Fibroblast of lung (primary cell): ENCODE measurements around the gene CDH1. TPM values are rescaled to one million over a fixed set of nuclear protein-coding genes. Genes with fewer than 3 reads are reported as not detected.

Experiments used
- DNase-seq, 2 donors: peaks; one replicate each; pipeline versions ENCODE4 v3.0.0 to v3.0.0-alpha.2; 2010; ENCODE audit warnings: low read depth in 2 of 2
- H2AFZ ChIP-seq: 2 replicates; pipeline ENCODE4 v1.5.1; 2012; ENCODE audit warnings: low read length, control low read depth, inconsistent platforms
- H3K27ac ChIP-seq: 2 replicates; pipeline ENCODE4 v1.5.1; 2011; ENCODE audit warnings: low read length, control low read depth; ENCODE audit not compliant: insufficient read depth
- H3K27me3 ChIP-seq: 2 replicates; pipeline ENCODE4 v1.5.1; 2011; ENCODE audit warnings: mild to moderate bottlenecking, low read length; ENCODE audit not compliant: control insufficient read depth, insufficient read depth
- H3K36me3 ChIP-seq: 2 replicates; pipeline ENCODE4 v1.5.1; 2011; ENCODE audit warnings: low read length; ENCODE audit not compliant: control insufficient read depth, insufficient read depth
- H3K4me1 ChIP-seq: 2 replicates; pipeline ENCODE4 v1.5.1; 2011; ENCODE audit warnings: low read length; ENCODE audit not compliant: control insufficient read depth, insufficient read depth; ENCODE audit errors: extremely low read depth
- H3K4me2 ChIP-seq: 2 replicates; pipeline ENCODE4 v1.5.1; 2011; ENCODE audit warnings: low read length, control low read depth; ENCODE audit not compliant: insufficient read depth; ENCODE audit errors: extremely low read depth
- H3K4me3 ChIP-seq, 4 experiments: fragments of 200-600 bp in 1 of 4; sonication (generic) in 1 of 4; replicated peaks in 1 of 4; 2 replicates each; pipeline ENCODE4 v1.5.1; 2011 to 2016; ENCODE audit warnings: low read length in 4 of 4, low read depth in 3 of 4, mild to moderate bottlenecking in 3 of 4, control low read depth in 2 of 4, inconsistent platforms in 1 of 4, mixed read lengths in 1 of 4; ENCODE audit not compliant: insufficient read depth in 1 of 4; ENCODE audit errors: control extremely low read depth in 1 of 4
- H3K79me2 ChIP-seq: 2 replicates; pipeline ENCODE4 v1.5.1; 2012; ENCODE audit warnings: mild to moderate bottlenecking, low read length, inconsistent platforms; ENCODE audit not compliant: control insufficient read depth, insufficient read depth
- H3K9ac ChIP-seq: 2 replicates; pipeline ENCODE4 v1.5.1; 2011; ENCODE audit warnings: mild to moderate bottlenecking, low read length, control low read depth; ENCODE audit not compliant: insufficient read depth
- H3K9me3 ChIP-seq: 2 replicates; pipeline ENCODE4 v1.5.1; 2012; ENCODE audit warnings: low read depth, low read length; ENCODE audit not compliant: control insufficient read depth, insufficient read depth
- H4K20me1 ChIP-seq: 2 replicates; pipeline ENCODE4 v1.5.1; 2011; ENCODE audit warnings: low read length; ENCODE audit not compliant: control insufficient read depth, insufficient read depth; ENCODE audit errors: extremely low read depth
- EZH2 ChIP-seq: IDR thresholded peaks from 2 replicates; pipeline ENCODE4 v1.5.1; 2012; ENCODE audit warnings: low read length, control low read depth, mild to moderate bottlenecking; ENCODE audit errors: missing control alignments
- polyA plus RNA-seq, 2 donors: library from polyadenylated mRNA; depleted of rRNA in 1 of 2; stranded (reverse) in 1 of 2; unstranded in 1 of 2; fragments of >200 nt; gene quantifications; 2 replicates each; pipeline ENCODE4 v1.2.1, GENCODE V29; 2011 to 2012; ENCODE audit warnings: missing spikeins in 1 of 2
- total RNA-seq: library from RNA; depleted of rRNA; stranded (reverse); fragments of >200 nt; gene quantifications from 2 replicates; pipeline ENCODE4 v1.2.1, GENCODE V29; 2014
- TF ChIP-seq, protein P1 (sequence below), 2 donors: IDR thresholded peaks in 1 of 2; conservative IDR thresholded peaks in 1 of 2; 1 replicate in 1 of 2; 2 replicates in 1 of 2; pipeline ENCODE4 v1.5.1; 2011 to 2012; ENCODE audit warnings: low read length in 2 of 2, control low read depth in 1 of 2, inconsistent platforms in 1 of 2, low read depth in 1 of 2, mild to moderate bottlenecking in 1 of 2

The CDH1 gene
- total and polyA plus RNA-seq, 2 donors (not counting 1 experiment from before 2014, with no cell fraction given) = 0.02 TPM; not detected in 1

DNA sequence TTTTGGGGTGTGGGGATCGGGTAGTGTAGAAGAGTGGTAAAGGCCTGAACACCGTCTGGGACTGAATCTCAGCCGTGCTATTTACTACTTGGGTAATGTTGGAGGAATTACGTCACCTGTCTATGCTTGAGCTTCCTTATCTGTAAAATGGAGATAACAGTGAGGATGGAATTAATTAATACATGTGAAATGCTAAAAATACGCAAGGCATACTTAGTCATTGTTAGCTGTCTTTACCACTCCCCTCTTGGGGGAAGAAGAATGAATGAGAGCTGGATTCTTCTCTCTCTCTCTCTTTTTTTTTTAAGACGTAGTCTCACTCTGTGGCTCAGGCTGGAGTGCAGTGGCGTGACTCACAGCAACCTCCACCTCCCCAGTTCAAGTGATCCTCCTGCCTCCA, 65.1 kb downstream of the CDH1 start:
- Histone ChIP-seq H3K4me3 (no peak overlapping the region), H3K4me1 (no peaks in the 10 kb centered on the region), H3K36me3 (no peaks in the 10 kb centered on the region), H3K9ac (no peak overlapping the region), H3K27ac (no peak overlapping the region), H3K79me2 (no peaks in the 10 kb centered on the region), H3K27me3 (no peaks in the 10 kb centered on the region), H3K4me2 (no peak overlapping the region), H3K9me3 (no peaks in the 10 kb centered on the region), H2AFZ (no peak overlapping the region), H4K20me1 (no peaks in the 10 kb centered on the region)
- DNase-seq = peak in 1 of 2 donors; percentile 98
- TF ChIP-seq EZH2 = no peak
- TF ChIP-seq, protein P1, sequence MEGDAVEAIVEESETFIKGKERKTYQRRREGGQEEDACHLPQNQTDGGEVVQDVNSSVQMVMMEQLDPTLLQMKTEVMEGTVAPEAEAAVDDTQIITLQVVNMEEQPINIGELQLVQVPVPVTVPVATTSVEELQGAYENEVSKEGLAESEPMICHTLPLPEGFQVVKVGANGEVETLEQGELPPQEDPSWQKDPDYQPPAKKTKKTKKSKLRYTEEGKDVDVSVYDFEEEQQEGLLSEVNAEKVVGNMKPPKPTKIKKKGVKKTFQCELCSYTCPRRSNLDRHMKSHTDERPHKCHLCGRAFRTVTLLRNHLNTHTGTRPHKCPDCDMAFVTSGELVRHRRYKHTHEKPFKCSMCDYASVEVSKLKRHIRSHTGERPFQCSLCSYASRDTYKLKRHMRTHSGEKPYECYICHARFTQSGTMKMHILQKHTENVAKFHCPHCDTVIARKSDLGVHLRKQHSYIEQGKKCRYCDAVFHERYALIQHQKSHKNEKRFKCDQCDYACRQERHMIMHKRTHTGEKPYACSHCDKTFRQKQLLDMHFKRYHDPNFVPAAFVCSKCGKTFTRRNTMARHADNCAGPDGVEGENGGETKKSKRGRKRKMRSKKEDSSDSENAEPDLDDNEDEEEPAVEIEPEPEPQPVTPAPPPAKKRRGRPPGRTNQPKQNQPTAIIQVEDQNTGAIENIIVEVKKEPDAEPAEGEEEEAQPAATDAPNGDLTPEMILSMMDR (conservative IDR thresholded peaks at IDR 0.05 in 1 of 2, IDR thresholded peaks at IDR 0.05 in 1 of 2; ENCODE audit: low read depth in 1 of 2, low read length in 2 of 2) = no peak

DNA sequence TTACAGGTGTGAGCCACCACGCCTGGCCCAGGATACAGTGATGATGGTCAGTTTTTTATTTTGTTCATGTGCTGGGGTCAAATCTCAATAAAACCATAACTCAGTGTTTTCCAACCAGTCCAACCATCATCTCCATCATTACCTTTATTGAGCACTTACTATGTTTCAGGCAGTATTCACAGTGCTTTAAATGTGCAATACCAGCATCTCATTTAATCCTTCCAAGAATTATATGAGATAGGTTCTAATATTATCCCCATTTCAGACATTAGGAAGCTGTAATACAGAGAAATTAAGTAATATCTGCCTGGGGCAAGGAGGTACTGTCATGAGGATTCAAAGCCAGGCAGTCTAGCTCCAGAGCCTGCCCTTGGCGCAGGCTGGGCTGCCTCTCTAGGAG, 69.3 kb downstream of the CDH1 start:
- no peaks in the 10 kb centered on the region for H3K36me3 ChIP-seq
- H3K79me2 ChIP-seq = no peaks in the 10 kb centered on the region
- H2AFZ ChIP-seq = no peak overlapping the region
- no peak overlapping the region for H3K4me2 ChIP-seq
- no peaks in the 10 kb centered on the region for H3K4me1 ChIP-seq
- no peaks in the 10 kb centered on the region for H3K27me3 ChIP-seq
- no peak overlapping the region for H3K4me3 ChIP-seq
- no peak overlapping the region for H3K27ac ChIP-seq
- no peaks in the 10 kb centered on the region for H4K20me1 ChIP-seq
- no peak for DNase-seq
- no peak overlapping the region for H3K9ac ChIP-seq
- H3K9me3 ChIP-seq = no peaks in the 10 kb centered on the region
- TF ChIP-seq, protein P1 (conservative IDR thresholded peaks at IDR 0.05 in 1 of 2, IDR thresholded peaks at IDR 0.05 in 1 of 2; ENCODE audit: low read depth in 1 of 2, low read length in 2 of 2) = no peak
- no peak for TF ChIP-seq EZH2

DNA sequence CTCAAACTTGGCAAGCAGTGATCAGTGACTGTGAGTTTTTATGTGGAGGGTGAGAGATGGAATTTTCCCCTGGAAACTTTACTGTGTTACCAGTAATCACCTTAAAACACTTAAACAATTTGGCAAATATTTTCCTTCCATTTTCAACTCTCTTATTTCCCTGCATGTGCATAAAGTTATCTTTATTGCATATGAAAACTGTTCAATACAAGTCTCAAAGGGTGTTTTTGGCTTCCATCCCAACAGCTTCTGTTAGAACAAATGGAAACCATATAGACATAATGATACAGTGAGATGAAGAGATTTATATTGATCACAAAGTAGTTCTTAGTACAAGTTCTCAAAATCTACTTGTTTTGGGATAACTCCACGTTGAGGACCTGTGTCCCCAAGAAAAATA, 69.9 kb downstream of the CDH1 start:
- TF ChIP-seq, protein P1 (conservative IDR thresholded peaks at IDR 0.05 in 1 of 2, IDR thresholded peaks at IDR 0.05 in 1 of 2; ENCODE audit: low read depth in 1 of 2, low read length in 2 of 2) = no peak
- no peak for TF ChIP-seq EZH2
- no peak overlapping the region for H3K27ac ChIP-seq
- no peaks in the 10 kb centered on the region for H3K27me3 ChIP-seq
- no peaks in the 10 kb centered on the region for H3K79me2 ChIP-seq
- no peaks in the 10 kb centered on the region for H3K9me3 ChIP-seq
- no peaks in the 10 kb centered on the region for H4K20me1 ChIP-seq
- no peaks in the 10 kb centered on the region for H3K4me1 ChIP-seq
- no peaks in the 10 kb centered on the region for H3K36me3 ChIP-seq
- no peak overlapping the region for H3K9ac ChIP-seq
- H3K4me2 ChIP-seq = no peak overlapping the region
- no peak for DNase-seq
- H3K4me3 ChIP-seq = no peak overlapping the region
- no peak overlapping the region for H2AFZ ChIP-seq
